Nephron progenitor cell (in vitro differentiated cells): ENCODE measurements around the gene INSC.

Experiments used
- DNase-seq: peaks from one replicate; pipeline ENCODE4 v3.0.0; 2021
- H3K27ac Mint-ChIP-seq: 2 replicates; pipeline ENCODE4 v1.8.0; 2021; ENCODE audit warnings: mild to moderate bottlenecking, moderate library complexity, mixed read lengths
- H3K27me3 Mint-ChIP-seq: 2 replicates; pipeline ENCODE4 v1.8.0; 2021; ENCODE audit warnings: mild to moderate bottlenecking, low read depth, mixed read lengths; ENCODE audit not compliant: poor library complexity
- H3K36me3 Mint-ChIP-seq: 2 replicates; pipeline ENCODE4 v1.8.0; 2021; ENCODE audit warnings: low read depth, mixed read lengths
- H3K4me1 Mint-ChIP-seq: 2 replicates; pipeline ENCODE4 v1.8.0; 2021; ENCODE audit warnings: mixed read lengths
- H3K4me3 Mint-ChIP-seq: 2 replicates; pipeline ENCODE4 v1.8.0; 2021; ENCODE audit warnings: mild to moderate bottlenecking, moderate library complexity, mixed read lengths
- H3K9me3 Mint-ChIP-seq: 2 replicates; pipeline ENCODE4 v1.8.0; 2021; ENCODE audit warnings: mild to moderate bottlenecking, moderate library complexity, mixed read lengths
- TF ChIP-seq, protein P1 (sequence below): fragments of 200-600 bp; sonication (generic); IDR thresholded peaks from 2 replicates; pipeline ENCODE4 v1.5.0; 2021; ENCODE audit warnings: antibody characterized with exemption

Gene INSC

DNA sequence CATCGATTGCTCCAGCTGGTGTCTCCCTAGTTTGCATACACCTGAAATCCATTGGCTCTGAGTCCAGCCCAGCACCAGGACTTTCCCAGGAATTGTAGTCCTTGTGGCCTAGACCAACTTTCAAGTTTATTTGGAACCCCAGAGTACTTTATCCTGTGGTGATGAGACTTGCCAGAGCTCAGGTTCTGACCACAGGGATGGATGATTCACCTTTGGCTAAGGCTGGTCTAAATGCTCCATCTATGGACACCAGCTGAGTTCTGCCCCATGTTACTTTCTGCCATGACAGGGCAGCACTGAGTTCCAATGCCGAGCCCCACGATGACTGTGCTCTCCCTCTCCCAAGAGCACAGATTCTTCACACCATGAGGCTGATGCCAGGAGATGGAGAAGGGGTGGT lies 17.3 kb upstream of the INSC start:
- Mint-ChIP-seq H3K36me3 (no peaks in the 10 kb centered on the region), H3K27me3 (peaks cover 21% of the 10 kb centered on the region), H3K4me1 (peaks cover 4% of the 10 kb centered on the region)

DNA sequence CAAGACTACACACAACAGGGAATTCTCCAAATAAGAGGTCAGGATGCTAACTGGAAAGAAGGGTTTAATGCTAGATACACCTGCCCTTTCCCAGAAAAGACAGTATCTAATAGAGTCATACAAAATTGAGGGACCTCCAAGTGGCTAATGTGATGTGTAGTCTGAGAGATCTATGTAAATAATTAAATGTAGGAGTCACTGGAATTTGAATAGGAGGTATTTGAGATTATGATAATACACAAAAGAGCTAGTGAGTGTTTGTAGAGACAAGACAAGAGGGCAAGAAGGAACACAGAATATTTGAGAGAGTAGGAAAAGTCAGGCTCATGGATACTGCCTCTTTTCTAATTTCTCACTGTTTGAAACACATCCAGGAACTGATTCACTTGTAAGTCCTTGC lies 15.5 kb upstream of the INSC start:
- Mint-ChIP-seq H3K36me3 (no peaks in the 10 kb centered on the region), H3K4me3 (no peak overlapping the region), H3K9me3 (peaks cover 14% of the 10 kb centered on the region), H3K27me3 (peaks cover 29% of the 10 kb centered on the region), H3K27ac (no peak overlapping the region), H3K4me1 (peaks cover 4% of the 10 kb centered on the region)
- DNase-seq, result no peak
- TF ChIP-seq, protein P1, sequence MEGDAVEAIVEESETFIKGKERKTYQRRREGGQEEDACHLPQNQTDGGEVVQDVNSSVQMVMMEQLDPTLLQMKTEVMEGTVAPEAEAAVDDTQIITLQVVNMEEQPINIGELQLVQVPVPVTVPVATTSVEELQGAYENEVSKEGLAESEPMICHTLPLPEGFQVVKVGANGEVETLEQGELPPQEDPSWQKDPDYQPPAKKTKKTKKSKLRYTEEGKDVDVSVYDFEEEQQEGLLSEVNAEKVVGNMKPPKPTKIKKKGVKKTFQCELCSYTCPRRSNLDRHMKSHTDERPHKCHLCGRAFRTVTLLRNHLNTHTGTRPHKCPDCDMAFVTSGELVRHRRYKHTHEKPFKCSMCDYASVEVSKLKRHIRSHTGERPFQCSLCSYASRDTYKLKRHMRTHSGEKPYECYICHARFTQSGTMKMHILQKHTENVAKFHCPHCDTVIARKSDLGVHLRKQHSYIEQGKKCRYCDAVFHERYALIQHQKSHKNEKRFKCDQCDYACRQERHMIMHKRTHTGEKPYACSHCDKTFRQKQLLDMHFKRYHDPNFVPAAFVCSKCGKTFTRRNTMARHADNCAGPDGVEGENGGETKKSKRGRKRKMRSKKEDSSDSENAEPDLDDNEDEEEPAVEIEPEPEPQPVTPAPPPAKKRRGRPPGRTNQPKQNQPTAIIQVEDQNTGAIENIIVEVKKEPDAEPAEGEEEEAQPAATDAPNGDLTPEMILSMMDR, result no peak

More for the DNA sequence above, 17.3 kb upstream of the INSC start:
- Mint-ChIP-seq H3K27ac (no peak overlapping the region), H3K4me3 (no peak overlapping the region), H3K9me3 (peaks cover under 1% of the 10 kb centered on the region)
- no peak for DNase-seq
- TF ChIP-seq, protein P1, result no peak

DNA sequence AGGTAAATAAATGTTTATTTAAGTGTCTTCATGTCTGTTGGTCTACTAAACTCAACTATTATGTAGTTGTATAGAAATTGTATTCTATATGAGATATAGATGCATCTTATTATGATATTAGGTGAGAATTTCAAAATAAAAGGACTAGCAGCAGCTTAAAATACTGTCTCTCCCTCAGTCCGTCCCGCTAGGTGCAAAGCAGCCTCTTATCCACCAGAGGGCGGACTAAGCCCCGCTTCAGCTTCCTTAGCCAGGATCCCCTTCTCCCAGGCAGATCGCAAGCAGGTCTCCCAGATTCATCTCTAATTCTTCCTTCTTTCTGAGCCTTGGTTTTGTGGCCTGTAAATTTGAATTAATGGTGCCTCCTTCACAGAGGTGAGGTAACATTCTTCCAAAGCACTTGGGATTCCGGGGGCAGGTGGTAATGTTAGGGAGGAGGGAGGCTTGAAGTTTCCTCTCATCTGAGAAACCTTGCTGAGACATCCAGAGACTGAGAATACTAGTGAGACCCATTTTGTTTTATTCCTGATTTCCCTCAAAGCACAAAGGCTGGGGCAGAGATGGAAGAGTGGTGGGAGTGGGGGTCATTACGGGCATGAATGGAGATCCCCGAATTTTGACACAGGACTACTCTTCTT lies 13.5 kb upstream of the INSC start:
- H3K27me3 Mint-ChIP-seq, result peaks cover 38% of the 10 kb centered on the region
- peaks cover 7% of the 10 kb centered on the region for H3K4me1 Mint-ChIP-seq
- no peak overlapping the region for H3K27ac Mint-ChIP-seq

DNA sequence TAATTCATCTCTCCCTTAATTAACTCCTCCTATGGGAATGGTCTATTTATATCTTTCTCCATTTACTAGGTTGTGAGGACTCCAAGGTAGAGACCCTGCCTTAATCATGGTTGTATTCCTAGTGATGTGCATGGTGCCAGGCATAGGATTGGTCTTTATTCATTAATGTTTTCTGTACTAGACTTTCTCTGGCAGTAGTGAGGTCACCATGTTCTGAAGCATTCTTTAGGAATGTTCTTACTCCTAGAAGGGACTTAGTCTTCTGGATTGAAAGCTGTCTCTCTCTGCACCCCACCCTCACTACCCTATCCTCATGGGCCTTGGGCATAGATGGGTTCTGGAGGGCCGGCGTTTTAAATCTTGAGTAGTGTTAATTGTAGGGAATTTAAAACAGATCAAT lies 10.6 kb upstream of the INSC start:
- Mint-ChIP-seq H3K27me3 (peaks cover 40% of the 10 kb centered on the region), H3K27ac (no peak overlapping the region), H3K36me3 (no peaks in the 10 kb centered on the region), H3K4me1 (peaks cover 15% of the 10 kb centered on the region), H3K4me3 (no peak overlapping the region), H3K9me3 (peaks cover 14% of the 10 kb centered on the region)
- no peak for DNase-seq
- TF ChIP-seq, protein P1, result no peak

More for the DNA sequence above, 13.5 kb upstream of the INSC start:
- Mint-ChIP-seq H3K9me3 (peaks cover 14% of the 10 kb centered on the region), H3K4me3 (no peak overlapping the region), H3K36me3 (no peaks in the 10 kb centered on the region)
- TF ChIP-seq, protein P1, result peak; percentile 94
- DNase-seq, result peak; percentile 73

DNA sequence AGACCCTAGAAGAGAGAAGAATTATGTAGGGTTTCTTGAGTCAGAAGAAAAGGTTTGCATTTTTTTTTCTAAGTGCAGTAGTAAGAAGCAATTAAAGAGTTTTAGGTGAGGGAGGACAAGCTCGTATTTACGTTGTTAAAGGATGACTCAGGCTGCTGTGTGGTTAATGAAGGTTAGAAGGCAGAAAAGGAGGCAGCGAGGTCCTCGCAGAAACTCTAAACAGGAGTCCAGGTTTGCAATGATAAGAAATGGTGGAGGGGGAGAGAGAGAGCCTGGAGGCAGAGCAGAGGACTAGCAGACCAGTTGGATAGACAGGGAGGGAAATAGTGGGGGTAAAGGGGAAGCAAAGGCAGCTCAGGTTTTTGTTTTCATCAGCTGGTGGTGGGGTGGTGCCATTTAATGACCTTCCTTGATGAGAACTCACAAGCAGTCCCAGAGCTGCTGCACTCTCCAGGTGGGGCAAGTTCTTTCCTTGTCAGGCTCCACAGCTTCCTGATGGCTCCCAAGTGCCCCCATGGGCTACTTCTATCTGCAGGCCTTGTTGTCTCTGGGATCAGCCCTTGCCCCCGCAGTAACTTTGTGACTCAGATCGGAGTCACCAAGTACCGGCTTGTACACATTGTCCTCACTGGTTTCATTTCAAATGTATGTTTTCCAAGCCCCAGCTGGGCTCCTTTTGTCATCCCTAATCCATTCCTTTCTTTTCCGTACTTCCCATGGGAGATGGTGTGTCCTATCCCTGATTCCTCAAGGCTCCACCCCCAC lies 8.3 kb upstream of the INSC start:
- peaks cover 14% of the 10 kb centered on the region for H3K9me3 Mint-ChIP-seq
- H3K27ac Mint-ChIP-seq, result no peak overlapping the region
- peaks cover 41% of the 10 kb centered on the region for H3K27me3 Mint-ChIP-seq
- H3K36me3 Mint-ChIP-seq, result no peaks in the 10 kb centered on the region
- TF ChIP-seq, protein P1, result no peak
- peaks cover 13% of the 10 kb centered on the region for H3K4me1 Mint-ChIP-seq
- DNase-seq, result no peak
- H3K4me3 Mint-ChIP-seq, result no peak overlapping the region
